GM23338 (cell line): ENCODE results near the gene CMTM5.

Source experiments
- CREB1 ChIP-seq: fragments of 250-450 bp; sonication (Bioruptor Pico); IDR thresholded peaks from 2 replicates; pipeline ENCODE4 v1.5.0; 2020; ENCODE audit warnings: low read depth, mild to moderate bottlenecking, moderate library complexity
- CTCF ChIP-seq, 2 experiments: fragments of 200-600 bp in 1 of 2; sonication (generic) in 1 of 2; conservative IDR thresholded peaks; 2 replicates each; pipeline versions ENCODE4 v1.5.1 to v1.6.1; 2016 to 2017; ENCODE audit warnings: antibody characterized with exemption in 2 of 2, low read depth in 2 of 2, mild to moderate bottlenecking in 2 of 2, moderate library complexity in 1 of 2
- EZH2 ChIP-seq: fragments of 200-600 bp; sonication (generic); IDR thresholded peaks from one replicate; pipeline ENCODE4 v1.8.0; 2017; ENCODE audit warnings: antibody characterized with exemption, mild to moderate bottlenecking, low read depth; ENCODE audit not compliant: unreplicated experiment
- EZH2phosphoT487 ChIP-seq: fragments of 200-600 bp; sonication (generic); IDR thresholded peaks from one replicate; pipeline ENCODE4 v1.8.1; 2018; ENCODE audit warnings: antibody characterized with exemption; ENCODE audit not compliant: unreplicated experiment
- JUNB ChIP-seq: IDR thresholded peaks from one replicate; pipeline ENCODE4 v1.6.1; 2016; ENCODE audit warnings: antibody characterized with exemption; ENCODE audit not compliant: unreplicated experiment
- POLR2AphosphoS5 ChIP-seq: IDR thresholded peaks from 2 replicates; pipeline ENCODE4 v1.6.1; 2016; ENCODE audit warnings: antibody characterized with exemption, low read depth

DNA sequence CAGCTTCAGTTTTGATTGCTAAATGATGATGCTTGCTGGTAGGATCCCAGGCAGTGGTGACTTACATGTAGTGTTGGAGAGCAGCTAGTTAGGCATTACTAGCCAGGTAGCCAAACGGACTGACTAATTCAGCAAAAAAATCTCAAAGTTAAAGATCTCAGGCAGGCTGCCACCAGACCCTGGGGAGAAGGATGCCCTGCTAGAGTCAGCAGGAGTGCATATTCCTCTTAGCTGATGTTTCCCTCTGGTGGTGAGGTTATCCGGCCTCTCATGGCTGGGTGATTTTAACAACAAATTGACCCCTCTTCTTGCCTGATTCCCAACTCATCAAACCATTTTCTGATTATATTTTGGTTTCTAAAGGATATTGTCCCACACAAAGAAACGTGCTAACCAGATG, 14.6 kb upstream of the CMTM5 start:
- no peak for TF ChIP-seq POLR2AphosphoS5
- TF ChIP-seq CTCF (conservative IDR thresholded peaks at IDR 0.05; ENCODE audit: low read depth in 2 of 2), result peak; percentile 32 to 42
- TF ChIP-seq EZH2, result no peak
- no peak for TF ChIP-seq JUNB
- no peak for TF ChIP-seq CREB1 (CRISPR knock-in tag)
- no peak for TF ChIP-seq EZH2phosphoT487
